Natural killer cell treated with Interleukin-12 subunit alpha and Interleukin-12 subunit beta and Interleukin-15 and Interleukin-18, amount 100 ng/mL, for 72 hours (primary cell): Measurements from ENCODE around the gene C10orf95. TPM values are rescaled to one million over a fixed set of nuclear protein-coding genes. Genes with fewer than 3 reads are reported as not detected.

Experiments
- ATAC-seq, 2 donors: fragments of 150-1000 bp; cut with Tn5 transposase in 1 of 2; sonication (Bioruptor Pico), chemical (Tn5 transposase) in 1 of 2; 2 replicates each; pipeline ENCODE4 v1.10.0; 2021
- DNase-seq: peaks from one replicate; pipeline ENCODE4 v3.0.0; 2022; ENCODE audit warnings: low spot score
- H3K27ac Mint-ChIP-seq, 2 donors: 1 replicate in 1 of 2; 2 replicates in 1 of 2; pipeline ENCODE4 v1.8.0; 2022; ENCODE audit warnings: mixed read lengths in 2 of 2, mild to moderate bottlenecking in 1 of 2, moderate library complexity in 1 of 2
- H3K27me3 Mint-ChIP-seq, 2 donors: 1 replicate in 1 of 2; 2 replicates in 1 of 2; pipeline ENCODE4 v1.8.0; 2022; ENCODE audit warnings: mixed read lengths in 2 of 2
- H3K36me3 Mint-ChIP-seq: one replicate; pipeline ENCODE4 v1.8.0; 2022; ENCODE audit warnings: mixed read lengths
- H3K4me1 Mint-ChIP-seq, 2 donors: 1 replicate in 1 of 2; 2 replicates in 1 of 2; pipeline ENCODE4 v1.8.0; 2022; ENCODE audit warnings: low read depth in 2 of 2, mixed read lengths in 2 of 2, mild to moderate bottlenecking in 1 of 2
- H3K4me3 Mint-ChIP-seq: one replicate; pipeline ENCODE4 v1.8.0; 2022; ENCODE audit warnings: mixed read lengths
- H3K9me3 Mint-ChIP-seq: 2 replicates; pipeline ENCODE4 v1.8.0; 2022; ENCODE audit warnings: mixed read lengths
- total RNA-seq, 2 donors: library from RNA; stranded (reverse); gene quantifications; one replicate each; pipeline ENCODE4 v1.2.3, GENCODE V29; 2022

Gene C10orf95
- total RNA-seq, 2 donors from 2014 or later, result 0.98 TPM; not detected in 1

GRCh38 chr10:102435529-102436233 is 15.7 kb downstream of the C10orf95 start:
- Mint-ChIP-seq H3K4me3 (peak overlapping the region; percentile 89), H3K4me1 (peaks cover 46 to 66% of the 10 kb centered on the region in 2 donors), H3K27ac (peak overlapping the region; percentile 90 to 92), H3K27me3 (no peaks in the 10 kb centered on the region), H3K36me3 (no peaks in the 10 kb centered on the region), H3K9me3 (no peaks in the 10 kb centered on the region)
- ATAC-seq (peak; percentile 15 to 64), DNase-seq (peak; percentile 79)

DNA sequence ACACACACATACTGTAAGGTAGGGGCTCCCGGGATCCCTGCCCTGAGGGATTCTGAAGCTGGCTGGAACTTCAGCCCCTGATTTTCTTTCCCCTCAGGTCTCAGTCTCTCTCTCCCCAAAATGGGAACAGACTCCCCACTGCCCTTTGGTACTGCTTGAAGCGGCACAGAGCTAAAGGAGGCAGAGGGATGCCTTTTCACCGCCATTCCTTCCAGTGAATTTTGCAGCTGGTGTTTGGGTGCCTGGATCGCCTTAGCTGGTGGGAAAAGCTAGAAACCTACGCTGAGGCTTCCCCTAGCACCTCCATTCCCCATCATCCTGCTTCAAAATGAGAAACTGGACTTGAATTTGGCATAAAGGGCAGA is 16.2 kb downstream of the C10orf95 start:
- no peak for ATAC-seq
- Mint-ChIP-seq H3K4me3 (peak overlapping the region; percentile 89), H3K36me3 (no peaks in the 10 kb centered on the region), H3K27ac (peak overlapping the region; percentile 90 to 92), H3K4me1 (peaks cover 46 to 66% of the 10 kb centered on the region in 2 donors), H3K27me3 (no peaks in the 10 kb centered on the region), H3K9me3 (no peaks in the 10 kb centered on the region)
- no peak for DNase-seq

GRCh38 chr10:102434394-102435132 is 16.8 kb downstream of the C10orf95 start:
- no peaks in the 10 kb centered on the region for H3K9me3 Mint-ChIP-seq
- ATAC-seq (no peak), DNase-seq (no peak)

GRCh38 chr10:102433619-102434046 is 17.7 kb downstream of the C10orf95 start:
- peak overlapping the region; percentile 96 for H3K4me3 Mint-ChIP-seq
- H3K4me1 Mint-ChIP-seq, result peaks cover 46 to 66% of the 10 kb centered on the region in 2 donors
- H3K9me3 Mint-ChIP-seq, result no peaks in the 10 kb centered on the region

More at GRCh38 chr10:102434394-102435132, 16.8 kb downstream of the C10orf95 start:
- H3K27me3 Mint-ChIP-seq, result no peaks in the 10 kb centered on the region
- peak overlapping the region; percentile 89 for H3K4me3 Mint-ChIP-seq
- no peaks in the 10 kb centered on the region for H3K36me3 Mint-ChIP-seq
- peak overlapping the region; percentile 90 to 92 for H3K27ac Mint-ChIP-seq
- H3K4me1 Mint-ChIP-seq, result peaks cover 46 to 66% of the 10 kb centered on the region in 2 donors

DNA sequence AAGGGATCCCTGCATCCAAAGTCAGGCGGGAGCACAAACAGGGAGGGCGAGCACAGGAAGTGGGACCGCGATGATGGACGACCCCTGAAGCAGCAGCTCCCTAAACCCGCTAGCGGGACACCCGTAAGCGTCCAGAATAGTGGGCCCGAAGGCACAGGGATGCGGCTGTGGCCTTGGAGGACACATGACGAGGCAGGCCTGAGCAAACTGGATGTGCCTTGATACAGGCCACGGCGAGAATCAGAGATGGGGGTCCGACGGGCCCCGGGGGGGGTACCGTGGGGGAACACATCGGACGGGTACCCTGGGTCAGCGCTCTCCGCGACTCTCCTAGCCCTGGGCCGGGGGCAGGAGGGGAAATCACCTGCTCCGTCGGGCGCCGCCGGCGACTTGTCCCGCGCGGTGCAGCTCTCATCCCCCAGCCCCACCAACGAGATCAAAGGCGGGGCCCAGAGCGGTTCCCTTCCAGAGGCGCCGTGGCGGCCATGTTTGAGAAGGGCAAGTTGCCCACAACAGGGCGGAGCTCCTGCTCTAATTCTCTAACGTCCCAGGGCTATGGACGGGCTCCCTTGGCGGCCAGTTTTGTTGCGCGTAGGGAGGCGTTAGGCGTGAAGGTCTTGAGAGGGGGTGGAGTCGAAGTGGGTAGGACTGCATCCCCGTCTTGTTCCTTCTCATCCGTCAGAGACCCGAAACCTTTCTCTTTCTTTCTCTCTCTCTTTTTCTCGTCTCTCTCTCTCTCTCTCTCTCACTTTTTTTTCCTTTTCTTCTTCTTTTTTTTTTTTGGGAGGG is 19.0 kb downstream of the C10orf95 start, which contains the start of gene CUEDC2:
CUEDC2 (minus strand) TSS at position 413 of the 789 bp plus-strand sequence. CDS start 7,386 bp downstream, outside the sequence.
- H3K36me3 Mint-ChIP-seq, result no peaks in the 10 kb centered on the region
- ATAC-seq, result peak; percentile 95 to 96
- peak within 1 kb of the TSS; percentile 90 to 92 for H3K27ac Mint-ChIP-seq
- H3K27me3 Mint-ChIP-seq, result no peaks in the 10 kb centered on the region
- no peaks in the 10 kb centered on the region for H3K9me3 Mint-ChIP-seq
- peak; percentile 97 for DNase-seq
- H3K4me3 Mint-ChIP-seq, result peak within 1 kb of the TSS; percentile 96
- H3K4me1 Mint-ChIP-seq, result peaks cover 43 to 59% of the 10 kb centered on the region in 2 donors

More at GRCh38 chr10:102433619-102434046, 17.7 kb downstream of the C10orf95 start:
- no peak for ATAC-seq
- DNase-seq, result no peak
- Mint-ChIP-seq H3K36me3 (no peaks in the 10 kb centered on the region), H3K27ac (peak overlapping the region; percentile 90 to 92), H3K27me3 (no peaks in the 10 kb centered on the region)

DNA sequence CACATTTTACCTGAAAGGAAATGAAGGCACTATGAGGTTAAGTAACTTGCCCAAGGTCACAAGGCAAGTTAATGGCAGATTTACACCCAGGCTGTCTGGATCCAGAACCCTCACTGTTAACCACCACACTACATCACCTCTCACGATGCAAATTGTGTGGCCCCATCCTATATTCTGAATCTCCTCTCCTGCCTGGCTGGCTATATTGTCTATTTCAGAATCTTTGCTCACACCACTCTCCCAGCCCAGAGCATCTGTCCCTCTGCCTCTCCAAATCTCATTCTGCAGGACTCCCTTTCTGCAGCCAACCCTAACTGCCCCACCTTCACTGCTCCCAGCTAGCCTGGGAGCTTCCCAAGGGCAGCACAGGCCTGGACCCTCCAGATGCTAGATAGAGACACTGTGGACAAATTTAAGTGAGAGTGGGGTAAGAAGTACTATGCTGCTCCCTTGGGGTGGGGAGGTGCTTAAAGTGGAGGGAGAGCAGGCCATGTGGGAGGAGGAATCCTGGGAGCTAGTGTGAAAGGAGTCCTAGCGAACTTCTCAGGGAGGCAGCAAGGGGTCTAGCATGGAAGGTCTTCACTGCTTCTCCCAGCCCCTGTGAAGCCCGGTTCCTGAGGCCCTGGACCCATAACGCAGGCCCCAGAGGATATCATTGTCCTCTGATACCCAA is 19.8 kb downstream of the C10orf95 start:
- no peaks in the 10 kb centered on the region for H3K9me3 Mint-ChIP-seq
- peak overlapping the region; percentile 96 for H3K4me3 Mint-ChIP-seq
- no peaks in the 10 kb centered on the region for H3K36me3 Mint-ChIP-seq
- DNase-seq (no peak), ATAC-seq (no peak)
- H3K27me3 Mint-ChIP-seq, result no peaks in the 10 kb centered on the region
- H3K27ac Mint-ChIP-seq, result peak overlapping the region; percentile 90 to 92
- peaks cover 41 to 58% of the 10 kb centered on the region in 2 donors for H3K4me1 Mint-ChIP-seq

DNA sequence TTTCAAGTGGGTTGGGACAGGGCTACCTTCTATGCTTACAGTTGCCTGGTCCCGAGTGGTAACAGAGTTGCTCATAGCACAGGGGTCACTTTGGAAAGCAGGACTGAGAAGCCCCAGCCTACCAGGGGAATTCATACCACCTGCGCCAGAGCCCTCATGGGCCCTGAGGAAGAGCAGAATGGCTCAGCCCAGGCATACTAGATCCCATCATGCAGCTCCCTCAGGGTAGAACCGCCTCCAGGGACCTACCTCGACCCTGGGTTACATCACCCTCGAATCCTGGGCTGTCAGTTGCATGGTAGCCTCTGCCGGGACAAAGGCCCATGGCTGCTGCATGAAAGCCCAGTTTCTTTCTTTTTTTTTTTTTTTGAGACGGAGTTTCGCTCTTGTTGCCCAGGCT is 21.9 kb downstream of the C10orf95 start:
- Mint-ChIP-seq H3K4me3 (no peak overlapping the region), H3K9me3 (no peaks in the 10 kb centered on the region), H3K36me3 (no peaks in the 10 kb centered on the region), H3K27ac (no peak overlapping the region), H3K4me1 (peaks cover 33 to 47% of the 10 kb centered on the region in 2 donors), H3K27me3 (no peaks in the 10 kb centered on the region)
- ATAC-seq (no peak), DNase-seq (no peak)

DNA sequence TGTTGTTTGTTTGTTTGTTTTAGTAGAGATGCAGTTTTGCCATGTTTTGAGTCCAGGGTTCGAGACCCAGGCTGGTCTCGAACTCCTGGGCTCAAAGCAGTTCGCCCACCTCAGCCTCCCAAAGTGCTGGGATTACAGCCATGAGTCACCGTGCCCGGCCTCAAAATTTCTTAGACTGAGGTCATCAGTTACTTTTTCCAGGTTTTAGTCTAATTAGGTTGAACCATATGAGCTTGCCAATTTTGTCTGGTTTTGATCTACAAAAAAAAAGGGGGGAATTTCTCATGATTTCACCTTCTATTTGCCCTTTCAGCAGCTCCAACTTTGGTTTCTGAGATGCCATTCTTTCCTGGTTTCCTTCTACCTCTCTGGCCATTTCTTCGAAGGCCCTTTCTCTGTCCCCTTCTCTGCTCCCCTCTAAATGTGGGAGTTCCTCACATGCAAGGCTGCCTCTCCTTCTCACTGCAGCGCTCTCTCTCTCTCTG is 24.5 kb downstream of the C10orf95 start:
- ATAC-seq (no peak), DNase-seq (no peak)
- Mint-ChIP-seq H3K27ac (no peak overlapping the region), H3K4me3 (no peak overlapping the region), H3K4me1 (peaks cover 20 to 29% of the 10 kb centered on the region in 2 donors), H3K9me3 (no peaks in the 10 kb centered on the region), H3K27me3 (no peaks in the 10 kb centered on the region), H3K36me3 (no peaks in the 10 kb centered on the region)

GRCh38 chr10:102425444-102425843 is 25.9 kb downstream of the C10orf95 start:
- H3K27me3 Mint-ChIP-seq, result no peaks in the 10 kb centered on the region
- no peaks in the 10 kb centered on the region for H3K9me3 Mint-ChIP-seq
- peak overlapping the region in 1 of 2 donors; percentile 59 for H3K27ac Mint-ChIP-seq
- peaks cover 21 to 28% of the 10 kb centered on the region in 2 donors for H3K4me1 Mint-ChIP-seq
- no peak overlapping the region for H3K4me3 Mint-ChIP-seq
- ATAC-seq, result no peak
- H3K36me3 Mint-ChIP-seq, result no peaks in the 10 kb centered on the region
- no peak for DNase-seq

GRCh38 chr10:102424916-102425315 is 26.4 kb downstream of the C10orf95 start:
- H3K27ac Mint-ChIP-seq, result no peak overlapping the region
- H3K27me3 Mint-ChIP-seq, result no peaks in the 10 kb centered on the region
- H3K36me3 Mint-ChIP-seq, result no peaks in the 10 kb centered on the region
- ATAC-seq (no peak), DNase-seq (no peak)
- H3K4me3 Mint-ChIP-seq, result no peak overlapping the region
- H3K9me3 Mint-ChIP-seq, result no peaks in the 10 kb centered on the region
- peaks cover 25 to 30% of the 10 kb centered on the region in 2 donors for H3K4me1 Mint-ChIP-seq

DNA sequence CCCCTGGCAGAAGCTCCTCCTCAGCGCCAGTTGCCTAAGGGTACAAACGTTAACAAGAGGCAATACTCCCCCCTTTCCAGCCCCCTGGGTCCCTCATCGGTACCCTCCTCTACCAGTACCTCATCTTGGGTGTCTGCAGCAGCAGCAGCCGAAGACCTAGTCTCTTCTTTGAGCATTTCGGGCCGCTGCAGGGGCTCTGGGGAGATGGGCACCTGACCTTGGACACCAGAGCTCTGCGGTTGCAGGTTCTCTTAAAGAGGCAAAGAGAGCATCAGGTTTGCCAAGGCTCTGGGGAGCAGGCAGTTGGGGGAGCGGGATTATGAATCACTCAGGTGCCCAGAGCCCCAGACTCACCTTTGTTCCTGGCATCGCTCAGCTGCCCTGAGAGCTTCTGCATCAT is 27.2 kb downstream of the C10orf95 start:
- no peak for ATAC-seq
- Mint-ChIP-seq H3K9me3 (no peaks in the 10 kb centered on the region), H3K4me3 (no peak overlapping the region), H3K27me3 (no peaks in the 10 kb centered on the region), H3K27ac (no peak overlapping the region), H3K4me1 (peaks cover 30 to 32% of the 10 kb centered on the region in 2 donors), H3K36me3 (no peaks in the 10 kb centered on the region)
- no peak for DNase-seq

- peak overlapping the region in 1 of 2 donors; percentile 91 for H3K27ac Mint-ChIP-seq
- peak overlapping the region; percentile 98 for H3K4me3 Mint-ChIP-seq
- H3K36me3 Mint-ChIP-seq, result no peaks in the 10 kb centered on the region
- no peaks in the 10 kb centered on the region for H3K27me3 Mint-ChIP-seq
- no peaks in the 10 kb centered on the region for H3K9me3 Mint-ChIP-seq
- DNase-seq (no peak), ATAC-seq (no peak)
- H3K4me1 Mint-ChIP-seq, result peaks cover 30 to 36% of the 10 kb centered on the region in 2 donors
Observed at GRCh38 chr10:102423372-102423968, 27.9 kb downstream of the C10orf95 start.
